ENCODE data around the gene SNX11.

SNX11 gene

DNA sequence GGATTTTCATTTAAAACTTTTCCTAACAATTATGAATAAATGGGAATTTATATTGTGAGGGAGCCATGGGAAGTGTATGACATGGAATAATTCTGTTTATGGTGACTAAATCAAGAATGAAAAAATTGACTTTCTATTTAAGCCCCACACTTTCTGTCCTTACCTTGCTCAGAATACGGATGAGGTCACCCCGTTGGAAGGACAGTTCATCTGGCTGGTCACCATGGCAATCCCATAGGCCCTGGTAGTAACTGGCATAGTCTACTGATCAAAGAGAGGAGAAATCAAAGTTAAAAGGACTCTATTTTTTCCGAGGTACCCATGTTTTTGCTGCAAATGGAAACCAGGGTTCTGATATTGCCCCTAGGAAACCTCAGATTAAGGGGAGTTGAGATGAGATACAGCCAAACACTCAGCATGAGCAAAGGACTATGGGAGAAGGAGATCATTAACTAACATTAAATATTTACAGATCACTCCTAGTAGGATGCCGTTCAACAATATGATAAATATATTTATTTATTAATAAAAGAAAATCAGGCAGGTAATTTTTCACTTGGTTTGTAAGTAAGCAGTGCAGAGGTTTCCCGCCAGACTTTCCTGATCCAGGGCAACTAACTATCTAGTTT, 54.9 kb downstream of the SNX11 start:
- no peak for DNase-seq (ENCODE audit: low read depth, low spot score)

DNA sequence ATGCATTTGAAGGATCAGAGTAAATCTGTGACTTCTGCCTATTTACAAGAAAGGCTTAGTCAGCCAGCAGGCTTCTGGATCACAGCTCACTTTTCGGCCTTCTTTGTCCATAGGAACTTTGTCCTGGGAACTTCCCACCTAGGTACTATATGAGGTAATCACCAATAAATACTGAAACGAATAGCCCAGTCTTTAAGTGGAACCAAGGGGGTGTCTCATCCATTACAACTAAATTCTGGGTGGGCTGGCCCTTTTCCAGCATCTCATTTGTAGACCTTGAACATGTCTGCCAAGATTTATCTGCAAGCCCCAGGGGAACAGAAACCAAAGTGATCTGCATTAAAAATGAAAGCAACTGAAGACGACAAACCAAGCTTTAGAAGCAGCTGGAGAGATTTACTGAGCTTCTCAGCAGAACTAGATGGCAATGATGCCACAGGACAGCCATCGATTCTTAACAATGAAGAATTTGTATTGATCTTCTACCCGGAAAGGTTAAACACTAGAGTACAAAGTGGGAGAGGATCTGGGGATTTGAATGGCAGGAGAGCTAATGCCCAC, 55.5 kb downstream of the SNX11 start:
- DNase-seq (ENCODE audit: low read depth, low spot score), result no peak

DNA sequence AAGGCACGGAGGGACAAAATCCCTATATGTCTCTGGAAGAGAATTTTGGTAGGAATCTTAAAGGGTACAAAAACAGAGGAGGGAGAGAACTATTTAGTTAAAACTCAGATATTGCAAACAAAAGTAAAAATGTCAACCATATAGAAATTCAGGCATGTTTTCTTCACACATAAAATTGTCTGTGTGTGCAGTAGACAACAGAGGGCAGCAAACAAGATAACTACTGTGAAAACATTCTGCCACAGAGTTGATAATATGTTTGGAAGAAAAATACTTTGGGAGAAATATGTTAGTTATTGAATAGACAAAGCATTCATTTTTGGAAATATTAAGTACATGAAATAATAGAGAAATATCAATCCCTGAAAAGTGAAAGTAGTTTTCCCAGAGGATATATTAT, 56.2 kb downstream of the SNX11 start:
- DNase-seq (ENCODE audit: low read depth, low spot score), result no peak

DNA sequence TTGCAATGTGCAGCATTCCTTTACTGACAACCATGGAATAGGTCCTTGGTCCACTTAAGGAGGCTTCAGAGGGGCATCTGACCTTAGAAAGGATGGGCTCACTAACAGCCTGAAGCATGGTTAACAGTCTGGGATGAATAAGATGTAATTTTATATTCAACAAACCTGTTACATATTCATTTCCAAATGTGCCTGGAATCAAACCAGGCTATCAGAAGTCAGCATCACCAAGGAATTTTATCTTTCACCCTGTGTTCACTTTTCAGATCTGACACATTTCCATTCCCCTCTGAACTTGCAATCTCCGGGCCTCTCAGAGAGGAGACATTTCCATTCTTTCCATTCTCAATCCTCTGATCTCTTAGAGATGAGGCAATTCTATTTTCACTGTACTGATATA, 62.4 kb downstream of the SNX11 start:
- DNase-seq (ENCODE audit: low read depth, low spot score), result no peak

Measured in iPS DF 19.7 (cell line).